ENCODE results near the gene CDH23. TPM values are rescaled to one million over a fixed set of nuclear protein-coding genes. Genes with fewer than 3 reads are reported as not detected.

The CDH23 gene
- total RNA-seq, 1 experiment from 2014 or later, result not detected

GRCh38 chr10:71747551-71748523 is 351.1 kb downstream of the CDH23 start:
- ChIA-PET CTCF (no interaction called here), POLR2A (ENCODE audit: unreplicated experiment) (no interaction called here)
- Histone ChIP-seq H3K36me3 (ENCODE audit: low read depth, low read length) (no peaks in the 10 kb centered on the region), H3K4me3 (ENCODE audit: low read length) (no peak overlapping the region), H3K27me3 (ENCODE audit: low read length) (no peaks in the 10 kb centered on the region), H3K9ac (ENCODE audit: low read length) (no peak overlapping the region), H2AFZ (ENCODE audit: low read length) (no peak overlapping the region), H3K9me2 (replicated peaks; ENCODE audit: low read length) (no peaks in the 10 kb centered on the region), H3K9me3 (ENCODE audit: low read length) (no peaks in the 10 kb centered on the region), H3K4me2 (ENCODE audit: low read length) (no peak overlapping the region), H4K20me1 (ENCODE audit: low read length) (no peaks in the 10 kb centered on the region), H3K27ac (ENCODE audit: low read length) (no peak overlapping the region), H3F3A (ENCODE audit: low read length, unreplicated experiment) (no peaks in the 10 kb centered on the region), H3K4me1 (ENCODE audit: insufficient read depth, low read length) (no peaks in the 10 kb centered on the region), H3K79me2 (ENCODE audit: low read length) (no peaks in the 10 kb centered on the region)
- TF ChIP-seq CTCF (conservative IDR thresholded peaks at IDR 0.05; ENCODE audit: low read depth, low read length) (no peak), EZH2 (IDR thresholded peaks at IDR 0.05; ENCODE audit: low read length, unreplicated experiment) (no peak), EZH2phosphoT487 (IDR thresholded peaks at IDR 0.05; ENCODE audit: borderline replicate concordance, low read length) (no peak)
- intact Hi-C loops (cut with micrococcal nuclease), result no loop called here
- BruUV-seq (replicated peaks), result no TSS peak
- DNase-seq (no peak), ATAC-seq (no peak)

GRCh38 chr10:71748671-71749191 is 352.0 kb downstream of the CDH23 start:
- no peak for DNase-seq
- H3K4me3 ChIP-seq (ENCODE audit: low read length), result no peak overlapping the region
- no peaks in the 10 kb centered on the region for H3K79me2 ChIP-seq (ENCODE audit: low read length)
- ChIA-PET POLR2A (ENCODE audit: unreplicated experiment) (no interaction called here), CTCF (no interaction called here)
- no peaks in the 10 kb centered on the region for H3K4me1 ChIP-seq (ENCODE audit: insufficient read depth, low read length)
- no peaks in the 10 kb centered on the region for H3K9me2 ChIP-seq (replicated peaks; ENCODE audit: low read length)
- no peak for ATAC-seq
- no peaks in the 10 kb centered on the region for H3K27me3 ChIP-seq (ENCODE audit: low read length)
- H3F3A ChIP-seq (ENCODE audit: low read length, unreplicated experiment), result no peaks in the 10 kb centered on the region
- H2AFZ ChIP-seq (ENCODE audit: low read length), result no peak overlapping the region
- no peaks in the 10 kb centered on the region for H3K9me3 ChIP-seq (ENCODE audit: low read length)
- H3K36me3 ChIP-seq (ENCODE audit: low read depth, low read length), result no peaks in the 10 kb centered on the region
- no peaks in the 10 kb centered on the region for H4K20me1 ChIP-seq (ENCODE audit: low read length)
- no peak for TF ChIP-seq EZH2 (IDR thresholded peaks at IDR 0.05; ENCODE audit: low read length, unreplicated experiment)
- TF ChIP-seq CTCF (conservative IDR thresholded peaks at IDR 0.05; ENCODE audit: low read depth, low read length), result no peak
- no peak for TF ChIP-seq EZH2phosphoT487 (IDR thresholded peaks at IDR 0.05; ENCODE audit: borderline replicate concordance, low read length)
- intact Hi-C loops (cut with micrococcal nuclease), result no loop called here
- H3K27ac ChIP-seq (ENCODE audit: low read length), result no peak overlapping the region
- no TSS peak for BruUV-seq (replicated peaks)
- H3K4me2 ChIP-seq (ENCODE audit: low read length), result no peak overlapping the region
- no peak overlapping the region for H3K9ac ChIP-seq (ENCODE audit: low read length)

- H3F3A ChIP-seq (ENCODE audit: low read length, unreplicated experiment), result no peaks in the 10 kb centered on the region
- TF ChIP-seq CTCF (conservative IDR thresholded peaks at IDR 0.05; ENCODE audit: low read depth, low read length) (no peak), EZH2 (IDR thresholded peaks at IDR 0.05; ENCODE audit: low read length, unreplicated experiment) (no peak), EZH2phosphoT487 (IDR thresholded peaks at IDR 0.05; ENCODE audit: borderline replicate concordance, low read length) (no peak)
- no peak overlapping the region for H3K4me2 ChIP-seq (ENCODE audit: low read length)
- H4K20me1 ChIP-seq (ENCODE audit: low read length), result no peaks in the 10 kb centered on the region
- no peak overlapping the region for H3K9ac ChIP-seq (ENCODE audit: low read length)
- no peak overlapping the region for H2AFZ ChIP-seq (ENCODE audit: low read length)
- POLR2A ChIA-PET (ENCODE audit: unreplicated experiment), result no interaction called here
- ATAC-seq (no peak), DNase-seq (no peak)
- H3K4me1 ChIP-seq (ENCODE audit: insufficient read depth, low read length), result no peaks in the 10 kb centered on the region
- no peak overlapping the region for H3K27ac ChIP-seq (ENCODE audit: low read length)
- no peaks in the 10 kb centered on the region for H3K9me2 ChIP-seq (replicated peaks; ENCODE audit: low read length)
- CTCF ChIA-PET, result no interaction called here
- H3K4me3 ChIP-seq (ENCODE audit: low read length), result no peak overlapping the region
- no peaks in the 10 kb centered on the region for H3K36me3 ChIP-seq (ENCODE audit: low read depth, low read length)
- no peaks in the 10 kb centered on the region for H3K79me2 ChIP-seq (ENCODE audit: low read length)
- H3K9me3 ChIP-seq (ENCODE audit: low read length), result no peaks in the 10 kb centered on the region
- BruUV-seq (replicated peaks), result no TSS peak
- intact Hi-C loops (cut with micrococcal nuclease), result no loop called here
- H3K27me3 ChIP-seq (ENCODE audit: low read length), result no peaks in the 10 kb centered on the region
Measured at GRCh38 chr10:71749396-71749795, 352.7 kb downstream of the CDH23 start.
